ENCODE measurements around the gene AMOTL1.

Gene AMOTL1

DNA sequence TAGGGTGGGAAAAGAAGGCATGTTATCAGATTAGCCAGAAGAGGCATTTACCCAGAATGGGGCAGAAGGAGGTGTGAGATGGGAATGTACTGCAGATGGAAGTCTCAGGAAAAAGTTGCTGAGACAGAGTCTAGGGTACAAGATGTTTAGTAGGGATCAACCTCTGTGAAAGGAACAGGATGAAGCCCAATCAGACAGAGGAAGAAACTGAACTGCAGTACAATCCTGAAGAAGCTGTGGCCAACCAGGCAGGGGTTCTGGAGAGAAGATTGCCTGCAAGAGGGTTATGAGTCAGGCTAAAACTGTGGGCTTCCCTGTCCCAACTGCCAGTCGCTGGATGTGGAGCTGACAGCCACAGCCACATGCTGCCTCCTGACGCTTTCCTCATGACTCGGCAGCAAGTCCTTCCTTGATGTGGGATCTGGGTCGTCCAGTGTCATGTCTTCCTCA lies 141.2 kb downstream of the AMOTL1 start:
- Histone ChIP-seq H3K27me3 (ENCODE audit: control insufficient read depth, low read length) (no peaks in the 10 kb centered on the region), H4K20me1 (ENCODE audit: control insufficient read depth, insufficient read depth, low read depth, low read length) (no peaks in the 10 kb centered on the region), H3K9me2 (replicated peaks; ENCODE audit: control insufficient read depth, low read length) (no peaks in the 10 kb centered on the region), H3K27ac (ENCODE audit: low read depth, low read length) (no peak overlapping the region), H3F3A (ENCODE audit: control insufficient read depth, insufficient read depth) (no peaks in the 10 kb centered on the region), H3K4me2 (ENCODE audit: low read length) (no peak overlapping the region), H3K4me1 (ENCODE audit: control insufficient read depth, low read length) (no peaks in the 10 kb centered on the region), H3K4me3 (ENCODE audit: low read length) (no peak overlapping the region), H3K9me3 (ENCODE audit: control insufficient read depth, insufficient read depth, low read length) (no peaks in the 10 kb centered on the region), H3K79me2 (ENCODE audit: control insufficient read depth, low read length) (no peaks in the 10 kb centered on the region), H3K36me3 (ENCODE audit: control insufficient read depth, low read length) (no peaks in the 10 kb centered on the region)
- TF ChIP-seq EZH2phosphoT487 (IDR thresholded peaks at IDR 0.05; ENCODE audit: borderline replicate concordance, low read length), result no peak
- TF ChIP-seq, protein P1, sequence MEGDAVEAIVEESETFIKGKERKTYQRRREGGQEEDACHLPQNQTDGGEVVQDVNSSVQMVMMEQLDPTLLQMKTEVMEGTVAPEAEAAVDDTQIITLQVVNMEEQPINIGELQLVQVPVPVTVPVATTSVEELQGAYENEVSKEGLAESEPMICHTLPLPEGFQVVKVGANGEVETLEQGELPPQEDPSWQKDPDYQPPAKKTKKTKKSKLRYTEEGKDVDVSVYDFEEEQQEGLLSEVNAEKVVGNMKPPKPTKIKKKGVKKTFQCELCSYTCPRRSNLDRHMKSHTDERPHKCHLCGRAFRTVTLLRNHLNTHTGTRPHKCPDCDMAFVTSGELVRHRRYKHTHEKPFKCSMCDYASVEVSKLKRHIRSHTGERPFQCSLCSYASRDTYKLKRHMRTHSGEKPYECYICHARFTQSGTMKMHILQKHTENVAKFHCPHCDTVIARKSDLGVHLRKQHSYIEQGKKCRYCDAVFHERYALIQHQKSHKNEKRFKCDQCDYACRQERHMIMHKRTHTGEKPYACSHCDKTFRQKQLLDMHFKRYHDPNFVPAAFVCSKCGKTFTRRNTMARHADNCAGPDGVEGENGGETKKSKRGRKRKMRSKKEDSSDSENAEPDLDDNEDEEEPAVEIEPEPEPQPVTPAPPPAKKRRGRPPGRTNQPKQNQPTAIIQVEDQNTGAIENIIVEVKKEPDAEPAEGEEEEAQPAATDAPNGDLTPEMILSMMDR (IDR thresholded peaks at IDR 0.05; ENCODE audit: low read depth, low read length, poor library complexity, severe bottlenecking), result no peak

- Histone ChIP-seq H3K4me1 (ENCODE audit: control insufficient read depth, low read length) (no peaks in the 10 kb centered on the region), H3K27ac (ENCODE audit: low read depth, low read length) (no peak overlapping the region), H3K9me3 (ENCODE audit: control insufficient read depth, insufficient read depth, low read length) (no peaks in the 10 kb centered on the region), H3K27me3 (ENCODE audit: control insufficient read depth, low read length) (no peaks in the 10 kb centered on the region), H3K4me3 (ENCODE audit: low read length) (no peak overlapping the region), H3K4me2 (ENCODE audit: low read length) (no peak overlapping the region), H3K36me3 (ENCODE audit: control insufficient read depth, low read length) (no peaks in the 10 kb centered on the region), H4K20me1 (ENCODE audit: control insufficient read depth, insufficient read depth, low read depth, low read length) (no peaks in the 10 kb centered on the region), H3K79me2 (ENCODE audit: control insufficient read depth, low read length) (no peaks in the 10 kb centered on the region), H3K9me2 (replicated peaks; ENCODE audit: control insufficient read depth, low read length) (no peaks in the 10 kb centered on the region), H3F3A (ENCODE audit: control insufficient read depth, insufficient read depth) (no peaks in the 10 kb centered on the region)
- no peak for TF ChIP-seq EZH2phosphoT487 (IDR thresholded peaks at IDR 0.05; ENCODE audit: borderline replicate concordance, low read length)
- TF ChIP-seq, protein P1 (IDR thresholded peaks at IDR 0.05; ENCODE audit: low read depth, low read length, poor library complexity, severe bottlenecking), result no peak
These were observed 142.1 kb downstream of the AMOTL1 start for GRCh38 chr11:94910270-94910669.

- no peak overlapping the region for H3K27ac ChIP-seq (ENCODE audit: low read depth, low read length)
- H3K4me3 ChIP-seq (ENCODE audit: low read length), result no peak overlapping the region
- no peaks in the 10 kb centered on the region for H3K36me3 ChIP-seq (ENCODE audit: control insufficient read depth, low read length)
- no peaks in the 10 kb centered on the region for H3F3A ChIP-seq (ENCODE audit: control insufficient read depth, insufficient read depth)
- no peaks in the 10 kb centered on the region for H3K9me3 ChIP-seq (ENCODE audit: control insufficient read depth, insufficient read depth, low read length)
- no peaks in the 10 kb centered on the region for H3K79me2 ChIP-seq (ENCODE audit: control insufficient read depth, low read length)
- no peaks in the 10 kb centered on the region; the same call in 1 of the 2 replicates for H3K27me3 ChIP-seq (ENCODE audit: control insufficient read depth, low read length)
- no peaks in the 10 kb centered on the region for H4K20me1 ChIP-seq (ENCODE audit: control insufficient read depth, insufficient read depth, low read depth, low read length)
- TF ChIP-seq, protein P1 (IDR thresholded peaks at IDR 0.05; ENCODE audit: low read depth, low read length, poor library complexity, severe bottlenecking), result no peak
- no peak for TF ChIP-seq EZH2phosphoT487 (IDR thresholded peaks at IDR 0.05; ENCODE audit: borderline replicate concordance, low read length)
- no peaks in the 10 kb centered on the region for H3K9me2 ChIP-seq (replicated peaks; ENCODE audit: control insufficient read depth, low read length)
- H3K4me1 ChIP-seq (ENCODE audit: control insufficient read depth, low read length), result no peaks in the 10 kb centered on the region
- no peak overlapping the region for H3K4me2 ChIP-seq (ENCODE audit: low read length)
These were observed 142.6 kb downstream of the AMOTL1 start for GRCh38 chr11:94910779-94911178.

All from DOHH2 (cell line).